ENCODE results near the gene SORD. TPM values are rescaled to one million over a fixed set of nuclear protein-coding genes. Genes with fewer than 3 reads are reported as not detected.
"Not testable (repeated sequence)": the region's sequence is repeated elsewhere in the genome, so short reads cannot be mapped to it uniquely, and the experiment has no call there.

The SORD gene
- total RNA-seq, 2 experiments from 2014 or later: 29.9 to 30.5 TPM

DNA sequence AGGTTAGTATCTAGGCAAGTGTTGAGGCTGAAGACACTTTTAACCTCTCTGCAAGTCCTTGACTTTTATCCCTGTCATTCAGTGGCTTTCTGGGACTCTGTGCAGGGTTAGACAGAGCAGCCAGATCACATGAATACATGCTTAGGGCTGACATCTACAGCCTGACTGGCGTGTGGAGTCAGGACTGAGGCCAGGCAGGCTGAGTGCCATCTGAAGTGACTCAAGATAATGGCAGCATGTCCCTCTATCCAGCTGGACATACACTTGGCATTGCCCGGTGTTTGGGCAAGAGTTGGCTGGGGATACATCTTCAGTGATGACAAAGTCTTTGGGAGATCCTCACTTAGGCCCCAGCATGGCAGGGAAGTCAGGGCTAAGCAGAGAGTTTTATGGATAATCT is 68.6 kb downstream of the SORD start:
- ChIA-PET POLR2A (no interaction called here), CTCF (no interaction called here)

DNA sequence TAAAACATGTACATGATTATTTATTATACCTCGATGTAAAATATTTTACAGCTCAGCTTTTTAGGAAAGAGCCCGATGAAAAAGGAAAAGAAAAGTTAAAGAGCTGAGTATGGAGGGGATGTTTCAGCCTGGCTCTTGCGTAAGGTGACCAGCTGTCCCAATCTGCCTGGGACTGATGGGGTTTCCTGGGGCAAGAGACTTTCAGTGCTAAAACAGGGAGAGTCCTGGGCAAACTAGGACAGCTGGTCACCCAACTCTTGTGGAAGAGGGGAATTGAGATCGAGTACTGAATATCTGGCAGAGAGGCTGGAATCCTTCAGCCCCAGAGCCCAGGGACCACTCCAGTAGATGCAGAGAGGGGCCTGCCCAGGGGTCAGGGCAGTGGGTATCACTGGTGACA is 70.0 kb downstream of the SORD start:
- ChIA-PET POLR2A (no interaction called here), CTCF (interaction anchor here (0.6 kb wide), 1 partner anchor 344 kb away, joined by 4 read pairs; no protein-coding TSS in a partner anchor)

DNA sequence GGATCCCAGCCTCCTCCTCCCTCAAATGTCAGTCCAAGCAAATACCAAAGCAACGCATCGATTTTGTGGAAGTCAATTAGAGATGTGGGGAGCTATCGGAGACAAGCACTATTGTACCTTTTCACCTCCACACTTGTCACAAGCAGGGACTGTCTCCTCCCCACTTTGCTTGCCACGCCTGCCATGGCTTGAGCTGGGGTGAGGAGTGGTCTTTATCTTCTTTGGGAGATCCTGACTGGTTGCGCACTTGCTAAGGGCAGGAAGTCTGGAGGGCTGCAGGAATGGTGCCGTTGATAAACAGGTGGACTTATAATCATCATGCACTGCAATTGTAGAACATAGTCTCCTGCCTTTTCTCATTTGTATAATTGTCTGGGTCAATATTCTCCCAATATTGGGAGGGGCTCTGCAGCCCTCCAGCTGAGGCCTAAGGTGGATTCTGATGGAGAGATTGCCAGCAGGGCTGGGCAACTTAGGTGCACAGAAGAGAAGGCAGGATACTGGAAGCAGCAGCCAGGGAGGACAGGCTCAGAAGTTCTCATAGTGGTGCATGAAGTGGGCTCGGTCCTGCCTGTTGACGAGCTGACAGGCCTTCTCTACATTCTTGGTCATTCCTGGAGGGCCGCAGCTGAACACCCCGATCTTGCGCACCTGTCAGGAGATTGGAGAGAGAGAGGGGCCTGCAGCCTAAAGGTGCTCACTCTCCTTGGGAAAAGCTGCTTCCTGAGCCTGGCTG is 70.8 kb downstream of the SORD start:
- CTCF ChIA-PET: no interaction called here

DNA sequence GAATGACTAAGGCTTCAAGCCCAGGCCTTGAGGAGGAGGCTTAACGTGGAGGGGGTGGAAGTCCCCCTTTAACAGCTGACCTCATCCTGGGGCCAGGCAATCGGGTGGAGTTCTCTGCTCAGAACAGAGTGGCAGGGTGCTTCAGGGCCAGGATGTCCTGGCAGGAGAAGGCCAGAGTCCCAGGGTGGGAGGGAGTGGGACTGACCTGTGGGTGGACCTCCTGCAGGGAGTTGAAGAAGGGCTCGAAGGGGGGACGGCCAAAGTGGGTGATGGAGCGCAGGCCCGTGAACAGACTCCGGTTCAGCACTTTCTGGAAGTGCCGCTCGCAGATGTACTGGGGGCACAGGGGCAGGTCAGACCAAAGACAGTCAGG is 71.3 kb downstream of the SORD start:
- POLR2A ChIA-PET: no interaction called here
- CTCF ChIA-PET: no interaction called here

More for the DNA sequence above, 70.8 kb downstream of the SORD start:
- POLR2A ChIA-PET: no interaction called here

DNA sequence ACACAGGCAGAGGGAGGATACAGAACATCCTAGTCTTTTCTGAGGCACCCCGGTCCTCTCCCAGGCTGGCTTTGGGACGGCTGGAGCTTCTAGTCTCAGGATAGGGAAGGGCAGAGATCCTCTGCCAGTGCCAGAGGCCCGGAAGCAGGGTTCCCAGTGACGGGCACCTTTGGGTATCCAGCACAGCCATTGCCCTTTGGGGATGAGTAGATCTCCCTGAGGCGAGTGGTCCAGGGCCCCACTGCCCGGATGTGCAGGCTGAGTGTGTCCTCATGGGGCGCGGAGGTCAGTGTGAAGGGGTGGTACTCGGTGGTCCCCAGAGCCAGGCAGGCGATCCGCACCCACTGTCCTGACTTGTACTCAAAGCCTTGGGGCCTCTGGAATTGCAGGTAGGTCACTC is 72.7 kb downstream of the SORD start:
- CTCF ChIA-PET: interaction anchor here (0.6 kb wide), 1 partner anchor 10 kb away, joined by 3 read pairs; no protein-coding TSS in a partner anchor
- POLR2A ChIA-PET: no interaction called here

DNA sequence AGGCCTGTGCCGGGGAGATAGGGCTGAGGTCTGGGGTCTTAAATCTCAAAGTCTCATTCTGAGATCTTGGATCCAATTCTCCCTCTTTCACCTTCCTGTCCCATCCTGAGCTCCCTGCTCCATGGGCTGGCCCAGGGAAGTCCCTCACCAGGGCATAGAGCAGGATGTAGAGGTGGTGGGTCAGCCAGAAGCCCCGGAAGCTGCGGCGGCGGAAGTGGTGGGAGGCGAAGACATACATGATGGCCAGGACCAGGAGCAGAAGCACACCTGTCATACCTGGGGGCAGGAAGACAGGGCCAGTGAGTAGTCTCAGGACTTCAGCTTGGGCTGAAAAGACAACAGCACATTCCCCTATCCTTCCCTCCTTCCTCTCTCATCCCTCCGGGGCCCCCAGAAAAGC is 74.5 kb downstream of the SORD start:
- ChIA-PET CTCF (no interaction called here), POLR2A (no interaction called here)

DNA sequence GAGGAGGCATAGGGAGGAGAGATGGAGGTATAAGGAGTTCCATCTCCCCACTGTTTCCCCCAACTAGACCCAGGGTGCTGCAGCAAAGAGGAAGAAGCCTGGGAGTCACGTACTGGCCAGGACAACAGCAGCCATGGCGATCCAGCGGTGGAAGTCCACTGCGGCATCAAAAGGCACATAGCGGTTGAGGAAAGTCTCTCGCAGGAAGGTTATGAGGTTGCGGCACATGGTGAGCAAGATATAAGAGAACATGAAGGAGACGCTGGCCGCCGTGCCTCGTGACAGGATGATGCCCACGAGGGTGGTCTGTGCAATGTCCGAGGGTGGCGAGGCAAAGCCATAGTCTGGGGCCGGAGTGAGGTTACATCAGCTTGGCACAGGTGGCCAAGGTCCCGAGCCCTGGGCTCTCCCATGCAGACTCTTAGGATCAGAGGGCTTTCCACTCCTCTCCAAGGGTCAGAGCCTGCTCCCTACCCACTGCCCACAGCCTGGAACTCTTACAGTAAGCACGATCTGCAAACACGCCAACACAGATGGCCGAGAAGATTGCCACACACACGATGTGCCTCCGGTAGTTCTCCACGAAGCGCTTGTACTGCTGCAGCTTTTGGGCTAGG is 76.7 kb downstream of the SORD start:
- CTCF ChIA-PET: no interaction called here
- POLR2A ChIA-PET: no interaction called here

DNA sequence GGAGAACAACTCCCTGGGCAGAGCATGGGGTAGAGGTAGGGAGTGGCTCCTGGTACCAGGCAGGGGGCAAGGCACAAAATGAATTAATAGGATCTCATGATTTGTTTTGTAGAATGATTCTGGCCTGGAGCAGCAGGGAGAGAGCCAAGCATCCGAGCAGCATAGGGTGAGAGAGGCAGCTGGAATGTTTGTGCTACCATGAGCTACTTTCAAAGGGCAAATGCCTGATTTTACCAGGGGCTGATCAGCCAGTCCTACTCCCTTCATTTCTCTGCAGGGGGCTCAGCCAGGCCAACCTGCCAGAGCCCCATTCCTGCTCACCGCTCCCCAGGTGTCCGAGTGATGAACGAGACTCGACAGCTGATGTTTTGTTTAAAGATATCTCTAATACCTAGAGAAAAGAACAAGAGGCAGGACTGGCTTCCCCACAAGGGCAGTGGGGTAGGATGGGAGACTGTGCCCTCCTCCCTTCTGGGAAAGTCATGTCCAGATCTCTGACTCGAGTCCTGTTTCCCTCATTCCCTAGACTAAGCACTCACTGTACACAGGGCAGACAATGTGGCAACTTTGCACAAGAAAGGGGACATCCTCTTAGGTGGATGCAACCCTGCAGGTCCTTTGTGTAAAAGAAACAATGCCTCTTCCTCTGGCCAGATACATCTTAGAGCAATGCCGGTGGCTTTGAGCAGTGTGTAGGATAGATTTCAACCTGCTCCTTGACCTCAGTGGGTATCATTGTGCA is 78.1 kb downstream of the SORD start:
- ChIA-PET POLR2A (no interaction called here), CTCF (no interaction called here)

DNA sequence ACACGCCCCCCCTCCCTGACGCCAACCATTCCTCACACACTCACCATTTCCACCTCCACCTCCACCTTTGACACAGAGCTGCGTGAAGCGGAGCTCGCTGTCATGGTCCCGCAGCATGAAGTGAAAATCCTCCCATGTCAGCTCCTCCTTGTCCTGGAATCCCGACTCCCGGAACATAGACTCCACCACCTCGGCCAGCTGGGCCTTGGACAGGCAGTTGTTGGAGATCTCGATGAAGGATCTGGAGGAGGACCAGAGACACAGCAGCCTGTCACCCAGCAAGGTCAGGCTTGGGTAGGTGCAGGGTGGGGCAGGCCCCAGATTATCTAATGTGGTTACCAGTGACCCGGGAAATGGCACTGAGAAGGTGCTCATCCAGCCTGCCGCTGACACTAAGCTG is 78.8 kb downstream of the SORD start:
- ChIA-PET POLR2A (no interaction called here), CTCF (no interaction called here)

DNA sequence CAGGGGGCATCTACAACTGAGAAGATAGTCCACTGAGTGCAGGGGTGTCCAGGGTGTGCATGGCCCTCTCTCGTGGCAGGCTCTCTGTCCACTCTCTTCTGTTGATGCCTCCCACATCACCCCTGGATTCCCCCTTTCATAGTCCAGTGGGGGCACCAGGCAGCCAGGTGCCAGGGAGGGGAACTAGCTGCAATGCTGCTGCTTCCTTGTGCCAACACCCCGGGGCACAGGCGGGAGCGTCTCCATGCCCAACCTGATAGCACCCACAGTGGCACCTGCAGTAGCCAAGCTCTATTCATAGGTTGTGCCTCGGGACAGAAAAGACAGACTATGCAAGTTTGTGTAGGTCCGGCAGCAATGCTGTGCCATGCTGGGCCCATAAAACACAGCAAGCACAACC is 79.2 kb downstream of the SORD start:
- CTCF ChIA-PET: no interaction called here
- POLR2A ChIA-PET: no interaction called here

DNA sequence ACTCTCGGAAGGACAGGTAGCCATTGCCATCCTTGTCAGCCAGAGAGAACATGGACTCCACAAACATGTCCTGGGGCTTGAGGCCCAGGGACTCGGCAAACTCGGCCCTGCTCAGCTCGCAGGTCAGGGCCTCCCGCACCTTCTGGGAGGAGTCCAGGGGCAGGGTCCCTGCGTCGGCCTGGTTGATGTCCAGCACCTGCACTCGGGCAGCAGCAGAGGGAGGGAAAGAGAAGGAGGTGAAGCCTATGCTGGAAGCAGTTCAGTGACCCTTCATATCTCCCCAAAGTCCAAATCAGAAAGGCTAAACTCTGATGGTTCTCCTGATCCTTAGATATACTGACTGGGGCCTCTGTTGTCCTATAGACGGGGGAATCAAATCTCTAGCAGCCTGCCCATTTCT is 81.2 kb downstream of the SORD start:
- POLR2A ChIA-PET, CTCF ChIA-PET: not testable (repeated sequence)

DNA sequence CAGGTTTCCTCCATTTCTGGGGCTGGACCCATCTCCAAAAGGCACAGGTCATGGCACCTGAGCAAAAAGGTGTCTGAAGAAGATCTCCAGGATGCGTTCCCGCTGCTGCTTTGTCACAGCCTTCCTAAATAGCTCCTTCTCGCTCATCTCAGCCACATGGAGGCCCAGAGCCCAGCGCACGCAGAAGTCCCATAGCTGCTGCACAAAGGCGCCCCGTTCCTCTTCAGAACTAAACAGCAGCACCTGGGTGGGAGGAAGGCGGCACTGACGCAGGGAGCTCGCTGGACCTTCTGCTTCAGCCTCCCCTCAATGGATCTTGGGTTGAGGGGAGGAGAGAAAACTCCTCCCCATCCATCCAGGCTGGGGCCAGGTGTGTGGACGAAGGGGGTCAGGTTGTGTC is 82.6 kb downstream of the SORD start:
- POLR2A ChIA-PET: no interaction called here
- CTCF ChIA-PET: interaction anchor here (1.3 kb wide), 1 partner anchor 13 kb away, joined by 3 read pairs; no protein-coding TSS in a partner anchor

DNA sequence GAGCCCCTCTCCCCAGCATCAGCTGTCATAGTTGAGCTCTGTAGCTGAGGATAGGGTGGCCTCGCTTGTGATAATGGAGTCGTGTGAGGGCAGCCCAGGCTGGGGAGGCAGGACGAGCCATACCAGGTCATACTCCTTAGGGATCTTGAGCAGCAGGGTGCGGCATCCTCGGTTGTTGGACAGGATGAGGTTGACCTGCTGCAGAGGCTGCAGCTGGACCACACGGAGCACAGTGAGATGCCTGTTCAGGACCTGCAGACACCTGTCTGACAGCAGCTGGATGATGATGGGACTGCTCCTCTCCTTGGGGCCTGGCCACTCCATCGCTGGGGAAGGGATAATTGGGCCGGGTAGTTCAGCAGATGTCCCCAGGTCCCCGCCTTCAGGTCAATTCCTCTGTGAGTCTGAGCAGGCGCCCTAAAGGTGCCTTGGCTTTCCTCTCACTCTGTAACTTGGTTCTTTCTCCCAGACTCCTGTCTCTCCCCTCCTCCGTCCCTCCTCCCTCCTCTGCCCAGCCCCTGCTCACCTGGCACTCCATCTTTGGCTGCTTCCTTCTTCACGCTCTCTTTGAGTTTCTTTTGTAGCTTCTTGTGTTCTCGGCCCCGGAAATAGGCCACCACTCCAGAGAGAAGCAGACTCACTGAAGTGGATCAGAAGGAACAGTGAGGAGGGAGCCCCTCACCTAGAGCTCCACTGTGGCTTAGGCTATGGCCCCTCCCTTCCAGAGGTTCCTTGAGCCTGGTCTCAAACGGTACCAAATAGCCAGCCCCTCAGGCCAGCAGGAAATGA is 83.2 kb downstream of the SORD start:
- ChIA-PET CTCF (interaction anchor here (1.3 kb wide), 1 partner anchor 12 kb away, joined by 3 read pairs; no protein-coding TSS in a partner anchor), POLR2A (no interaction called here)

DNA sequence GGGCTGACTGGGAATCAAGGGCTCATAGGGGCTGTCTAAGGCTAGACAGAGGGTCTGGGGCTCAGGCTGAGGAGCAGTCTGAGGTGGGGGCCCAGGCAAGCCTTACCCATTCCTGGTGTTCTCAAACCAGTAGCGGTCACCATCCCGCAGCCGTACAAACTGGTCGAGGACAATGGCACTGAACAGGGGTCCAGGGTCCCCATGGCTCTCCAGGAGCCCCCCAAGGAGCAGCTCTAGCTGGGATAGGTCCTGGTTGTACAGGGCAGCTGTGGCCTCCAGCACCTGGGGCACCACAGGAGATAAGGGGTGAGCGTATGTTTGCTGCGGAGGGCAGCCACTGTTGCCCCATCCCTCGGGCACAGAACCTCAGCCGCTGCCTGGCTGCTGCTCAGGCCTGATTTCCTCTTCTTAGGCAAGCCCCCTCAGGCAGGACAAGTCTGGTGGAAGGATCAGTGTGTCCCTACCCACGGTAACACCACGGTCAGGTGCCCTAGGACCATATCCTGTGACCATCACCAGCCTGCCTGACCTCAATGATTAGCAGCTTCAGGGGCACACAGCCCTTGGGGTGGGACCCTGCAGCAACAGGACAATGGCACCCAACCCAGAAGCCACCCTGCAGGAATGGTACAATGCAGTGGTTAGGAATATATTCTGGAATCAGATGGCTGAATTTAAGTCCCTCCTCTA is 85.1 kb downstream of the SORD start:
- CTCF ChIA-PET: interaction anchor here (3.1 kb wide), 1 partner anchor 10 kb away, joined by 13 read pairs; no protein-coding TSS in a partner anchor
- POLR2A ChIA-PET: no interaction called here

DNA sequence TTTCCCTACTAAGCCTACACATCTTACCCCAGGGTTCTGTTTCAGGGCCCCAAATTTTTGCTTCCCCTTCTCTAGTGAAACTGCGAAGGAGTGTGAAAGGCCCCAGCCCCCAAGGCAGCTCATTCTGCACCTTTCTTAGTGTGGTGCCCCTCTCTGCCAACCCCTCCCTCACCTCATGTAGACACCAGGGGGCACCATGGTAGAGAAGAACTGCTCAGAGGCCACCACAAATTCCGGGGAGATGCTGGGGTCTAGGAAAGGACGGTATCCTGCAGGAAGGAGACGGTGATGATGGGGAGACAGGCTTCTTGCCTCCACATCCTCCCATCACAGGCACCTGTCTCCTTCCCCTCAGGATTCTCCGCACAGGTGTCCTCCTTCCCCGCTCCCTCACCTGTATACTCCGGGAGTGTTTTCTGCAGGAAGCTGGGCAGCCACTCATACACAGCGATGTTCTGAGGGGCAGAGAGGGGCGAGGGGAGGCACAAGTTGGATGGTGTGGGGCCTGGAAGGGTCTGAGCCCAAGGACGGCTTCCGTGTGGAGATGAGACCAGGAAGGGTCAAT is 87.3 kb downstream of the SORD start:
- ChIA-PET CTCF (interaction anchor here (3.1 kb wide), 1 partner anchor 8 kb away, joined by 13 read pairs; no protein-coding TSS in a partner anchor), POLR2A (no interaction called here)

DNA sequence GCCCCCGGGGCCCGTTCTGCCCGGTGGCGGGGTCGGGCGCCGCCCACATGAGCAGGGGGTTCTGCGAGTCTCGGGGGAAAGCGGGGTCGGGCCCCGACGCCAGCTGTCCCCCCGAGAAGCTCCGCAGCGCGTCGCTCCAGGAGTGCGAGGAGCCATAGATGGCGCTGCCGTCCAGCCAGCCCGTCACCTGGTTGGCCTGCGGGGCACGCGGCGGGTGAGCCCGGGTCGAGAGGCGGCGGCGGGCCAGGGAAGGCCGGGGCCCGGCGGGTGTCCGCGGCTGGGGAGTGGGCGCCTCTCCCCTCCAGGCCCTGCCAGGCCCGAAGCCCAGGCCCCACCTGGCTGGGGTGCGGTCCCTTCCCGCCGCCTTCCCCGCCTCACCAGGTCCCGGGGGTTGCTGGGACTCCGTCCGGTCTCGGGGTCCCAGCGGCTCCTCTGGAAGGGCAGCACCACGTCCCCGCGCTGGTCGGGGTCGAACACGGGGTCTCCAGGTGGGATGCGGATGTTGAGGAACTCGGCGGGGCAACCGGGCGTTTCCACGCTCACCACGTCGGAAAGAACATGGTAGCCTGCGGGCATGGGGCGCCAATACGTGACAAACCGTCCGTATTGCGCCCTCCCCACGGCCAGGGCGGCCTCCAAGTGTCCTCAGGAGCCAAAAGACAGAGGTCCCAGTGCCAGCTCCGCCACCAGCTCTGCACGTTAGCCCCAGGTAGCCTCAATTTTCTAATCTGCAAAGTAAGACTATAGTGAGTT is 88.6 kb downstream of the SORD start:
- ChIA-PET CTCF (no interaction called here), POLR2A (no interaction called here)

DNA sequence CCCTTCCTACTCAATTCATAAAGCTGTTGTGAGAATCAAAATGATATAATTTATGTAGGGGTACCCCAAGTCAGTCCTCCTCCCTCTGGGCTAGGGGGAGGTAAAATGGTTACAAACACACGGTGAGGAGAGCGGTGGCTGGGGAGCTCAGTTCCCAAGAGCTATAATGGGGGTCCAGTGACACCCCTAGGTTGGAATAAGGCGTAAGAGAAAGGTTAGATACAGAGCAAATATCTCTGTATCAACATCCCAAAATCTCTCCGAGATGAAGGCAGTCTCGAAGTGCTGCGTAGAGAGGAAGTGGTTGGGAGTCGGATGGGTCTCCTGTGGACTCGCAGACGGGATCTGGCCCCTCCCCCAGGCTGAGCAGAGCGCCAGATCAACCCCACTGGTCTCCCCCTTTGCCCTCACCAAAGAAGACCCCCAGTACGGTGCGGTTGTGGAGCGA is 89.2 kb downstream of the SORD start:
- CTCF ChIA-PET: no interaction called here
- POLR2A ChIA-PET: no interaction called here

DNA sequence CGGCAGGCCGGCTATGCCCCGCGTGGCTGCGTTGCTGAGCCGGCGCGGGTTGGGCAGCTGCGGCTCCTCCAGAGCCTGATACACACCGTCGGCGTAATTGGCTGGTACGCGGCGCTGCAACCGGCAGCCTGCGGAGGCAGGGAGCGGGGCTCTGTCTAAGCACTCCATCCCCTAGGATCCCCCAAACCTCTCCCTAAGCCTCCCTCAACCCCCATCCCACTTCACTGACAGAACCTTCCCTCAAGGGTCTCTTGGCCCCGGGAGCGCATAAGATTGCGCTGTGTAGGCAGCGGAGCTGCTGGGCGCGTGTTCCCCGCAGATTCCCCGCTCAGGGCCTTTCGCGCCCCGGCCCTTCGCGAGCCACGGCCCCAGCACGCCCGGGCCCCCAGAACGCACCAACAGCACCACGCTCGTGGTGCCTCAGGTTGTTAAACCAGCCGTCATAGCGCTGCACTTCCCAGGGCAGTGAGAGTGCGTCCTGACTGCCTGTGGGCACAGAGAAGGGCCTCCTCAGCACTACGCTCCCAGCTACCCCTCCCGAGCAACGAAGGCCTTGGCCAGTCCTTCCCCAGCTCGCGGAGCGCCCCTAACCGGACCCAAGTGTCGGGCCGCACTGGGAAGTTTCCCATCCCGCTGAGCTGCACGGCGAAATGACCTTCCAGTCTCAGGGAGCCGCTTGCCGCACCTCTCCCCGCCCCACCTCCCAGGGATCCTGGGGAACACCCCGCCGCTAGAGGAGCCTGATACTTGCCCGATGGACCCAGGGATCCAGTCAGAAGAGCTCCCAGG is 89.8 kb downstream of the SORD start:
- CTCF ChIA-PET: interaction anchor here (0.6 kb wide), 1 partner anchor 104 kb away, joined by 3 read pairs; no protein-coding TSS in a partner anchor
- POLR2A ChIA-PET: no interaction called here
